ENCODE results near the gene RNF183.

RNF183 gene

GRCh38 chr9:113247640-113248039, 55.5 kb downstream of the RNF183 start:
- ATAC-seq = no peak
- no peak for TF ChIP-seq ZNF8 (CRISPR knock-in tag; IDR thresholded peaks at IDR 0.05)
- TF ChIP-seq TCF4 (CRISPR knock-in tag; IDR thresholded peaks at IDR 0.05; ENCODE audit: borderline replicate concordance) = no peak
- no peak for TF ChIP-seq CSRNP3 (CRISPR knock-in tag; IDR thresholded peaks at IDR 0.05)
- no peak for TF ChIP-seq ESRRG (CRISPR knock-in tag; IDR thresholded peaks at IDR 0.05)
- TF ChIP-seq RARB (CRISPR knock-in tag; IDR thresholded peaks at IDR 0.05) = no peak
- no peak for TF ChIP-seq ZC3H10 (CRISPR knock-in tag; IDR thresholded peaks at IDR 0.05)
- TF ChIP-seq PATZ1 (CRISPR knock-in tag; IDR thresholded peaks at IDR 0.05; ENCODE audit: borderline replicate concordance) = no peak
- no peak for TF ChIP-seq ZFP3 (CRISPR knock-in tag; IDR thresholded peaks at IDR 0.05)
- TF ChIP-seq ZFP30 (CRISPR knock-in tag; IDR thresholded peaks at IDR 0.05) = no peak
